Fibroblast of skin of back (primary cell): ENCODE results near the gene OR5A1.

ENCODE experiments used
- DNase-seq: peaks from one replicate; pipeline ENCODE4 v3.0.0-alpha.2; 2013

OR5A1 gene

DNA sequence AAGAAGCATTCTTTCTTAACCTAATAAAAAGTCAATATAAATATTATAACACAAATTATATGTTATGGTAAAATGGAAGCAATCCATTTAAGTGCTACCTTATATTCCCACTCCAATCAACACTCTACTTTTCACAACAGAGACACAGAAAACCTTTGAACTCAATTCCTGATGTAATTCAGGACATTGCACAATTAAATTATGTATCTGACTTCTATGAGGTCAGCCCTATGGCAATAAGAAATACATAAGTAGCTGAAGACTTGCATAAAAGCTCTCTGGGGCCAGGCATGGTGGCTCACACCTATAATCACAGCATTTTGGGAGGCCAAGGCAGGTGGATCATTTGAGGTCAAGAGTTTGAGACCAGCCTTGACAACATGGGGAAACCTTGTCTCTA lies 43.6 kb downstream of the OR5A1 start:
- DNase-seq, result no peak

DNA sequence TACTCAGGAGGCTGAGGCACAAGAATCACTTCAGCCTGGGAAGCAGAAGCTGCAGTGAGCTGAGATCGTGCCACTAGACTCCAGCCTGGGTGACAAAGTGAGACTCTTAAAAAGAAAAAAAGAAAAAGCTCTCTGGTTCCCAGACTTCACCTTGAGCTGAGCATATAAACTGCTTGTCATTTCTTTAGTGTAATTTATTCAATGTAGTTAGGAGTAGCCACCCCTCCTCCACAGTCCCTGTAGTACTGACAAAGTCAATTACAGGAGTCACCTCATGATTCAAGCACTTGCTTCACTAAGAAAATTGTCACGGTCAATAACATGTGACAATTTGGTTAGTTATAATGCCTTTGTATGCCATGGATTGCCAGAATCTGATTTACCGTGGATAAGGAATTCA lies 44.1 kb downstream of the OR5A1 start:
- no peak for DNase-seq
